ENCODE results near the gene TNFRSF8. TPM values are rescaled to one million over a fixed set of nuclear protein-coding genes. Genes with fewer than 3 reads are reported as not detected.
A peak's percentile ranks its signal among the peaks of the same experiment; 100 is the strongest.

The TNFRSF8 gene
- total RNA-seq, 6 experiments from 2014 or later, result 0.07 TPM; not detected in 5

DNA sequence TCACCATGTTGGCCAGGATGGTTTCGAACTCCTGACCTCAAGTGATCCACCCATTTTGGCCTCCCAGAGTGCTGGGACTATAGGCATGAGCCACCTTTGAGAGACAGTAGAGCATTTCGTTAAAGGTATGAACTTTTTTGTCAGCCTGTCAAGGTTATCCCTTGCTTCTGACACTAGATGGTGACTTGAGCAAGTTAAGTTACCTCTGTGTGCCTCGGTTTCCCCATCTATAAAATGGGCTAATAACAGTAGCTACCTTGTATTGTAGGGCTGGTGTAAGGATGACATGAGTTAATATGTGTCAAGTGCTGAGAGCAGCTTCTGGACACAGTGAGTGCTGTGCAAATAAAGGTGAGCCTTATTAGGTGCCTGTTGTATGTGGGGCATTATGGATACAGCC lies 8.8 kb downstream of the TNFRSF8 start:
- H3K27ac Mint-ChIP-seq, result no peak overlapping the region
- H3K4me3 Mint-ChIP-seq, result no peak overlapping the region
- H3K27me3 Mint-ChIP-seq (ENCODE audit: insufficient read depth), result peaks cover 24% of the 10 kb centered on the region
- no peak for DNase-seq
- TF ChIP-seq, protein P1, sequence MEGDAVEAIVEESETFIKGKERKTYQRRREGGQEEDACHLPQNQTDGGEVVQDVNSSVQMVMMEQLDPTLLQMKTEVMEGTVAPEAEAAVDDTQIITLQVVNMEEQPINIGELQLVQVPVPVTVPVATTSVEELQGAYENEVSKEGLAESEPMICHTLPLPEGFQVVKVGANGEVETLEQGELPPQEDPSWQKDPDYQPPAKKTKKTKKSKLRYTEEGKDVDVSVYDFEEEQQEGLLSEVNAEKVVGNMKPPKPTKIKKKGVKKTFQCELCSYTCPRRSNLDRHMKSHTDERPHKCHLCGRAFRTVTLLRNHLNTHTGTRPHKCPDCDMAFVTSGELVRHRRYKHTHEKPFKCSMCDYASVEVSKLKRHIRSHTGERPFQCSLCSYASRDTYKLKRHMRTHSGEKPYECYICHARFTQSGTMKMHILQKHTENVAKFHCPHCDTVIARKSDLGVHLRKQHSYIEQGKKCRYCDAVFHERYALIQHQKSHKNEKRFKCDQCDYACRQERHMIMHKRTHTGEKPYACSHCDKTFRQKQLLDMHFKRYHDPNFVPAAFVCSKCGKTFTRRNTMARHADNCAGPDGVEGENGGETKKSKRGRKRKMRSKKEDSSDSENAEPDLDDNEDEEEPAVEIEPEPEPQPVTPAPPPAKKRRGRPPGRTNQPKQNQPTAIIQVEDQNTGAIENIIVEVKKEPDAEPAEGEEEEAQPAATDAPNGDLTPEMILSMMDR (IDR thresholded peaks at IDR 0.05), result no peak
- peaks cover 33% of the 10 kb centered on the region for H3K4me1 Mint-ChIP-seq (ENCODE audit: low read depth)
- H3K9me3 Mint-ChIP-seq, result peaks cover under 1% of the 10 kb centered on the region
- H3K36me3 Mint-ChIP-seq (ENCODE audit: low read depth), result no peaks in the 10 kb centered on the region

DNA sequence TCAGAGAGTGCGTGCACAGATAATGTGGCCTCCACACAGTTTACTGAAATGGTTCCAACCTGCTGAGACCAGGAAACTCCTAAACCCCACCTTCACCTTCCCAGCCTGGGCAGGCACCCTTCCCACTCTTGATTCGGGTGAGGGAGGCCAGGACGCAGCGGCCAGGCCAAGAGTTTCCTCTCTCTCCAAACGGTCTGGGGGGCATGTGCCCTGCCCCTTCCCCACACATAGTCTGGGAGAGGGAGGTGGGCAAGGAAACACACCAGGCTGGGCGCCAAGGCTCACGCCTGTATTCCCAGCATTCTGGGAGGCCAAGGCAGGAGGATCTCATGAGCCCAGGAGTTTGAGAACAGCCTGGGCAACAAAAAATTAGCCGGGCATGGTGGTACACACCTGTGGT lies 9.6 kb downstream of the TNFRSF8 start:
- TF ChIP-seq, protein P1 (IDR thresholded peaks at IDR 0.05), result no peak
- Mint-ChIP-seq H3K4me1 (ENCODE audit: low read depth) (peaks cover 24% of the 10 kb centered on the region), H3K27me3 (ENCODE audit: insufficient read depth) (peaks cover 33% of the 10 kb centered on the region), H3K4me3 (no peak overlapping the region), H3K27ac (no peak overlapping the region), H3K9me3 (peaks cover 8% of the 10 kb centered on the region), H3K36me3 (ENCODE audit: low read depth) (no peaks in the 10 kb centered on the region)
- DNase-seq, result no peak

DNA sequence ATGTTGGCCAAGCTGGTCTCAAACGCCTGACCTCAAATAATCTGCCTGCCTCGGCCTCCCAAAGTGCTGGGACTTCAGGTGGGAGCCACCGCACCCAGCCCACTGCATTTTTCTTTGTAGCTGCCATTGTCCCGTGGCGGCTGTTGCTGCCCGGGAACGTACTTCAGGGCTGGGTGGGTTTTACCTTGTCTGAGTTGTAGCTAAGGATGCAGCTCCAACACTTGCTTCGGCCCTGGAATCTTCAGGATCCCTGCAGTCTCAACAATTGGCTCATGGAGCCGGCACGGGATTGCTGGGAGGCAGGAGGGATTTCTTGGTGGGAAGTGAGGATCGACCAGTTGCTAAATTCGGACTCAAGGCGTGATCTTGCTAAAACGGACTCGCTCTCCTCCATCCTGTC lies 10.7 kb downstream of the TNFRSF8 start:
- peaks cover 8% of the 10 kb centered on the region for H3K9me3 Mint-ChIP-seq
- TF ChIP-seq, protein P1 (IDR thresholded peaks at IDR 0.05), result no peak
- no peak overlapping the region for H3K4me3 Mint-ChIP-seq

DNA sequence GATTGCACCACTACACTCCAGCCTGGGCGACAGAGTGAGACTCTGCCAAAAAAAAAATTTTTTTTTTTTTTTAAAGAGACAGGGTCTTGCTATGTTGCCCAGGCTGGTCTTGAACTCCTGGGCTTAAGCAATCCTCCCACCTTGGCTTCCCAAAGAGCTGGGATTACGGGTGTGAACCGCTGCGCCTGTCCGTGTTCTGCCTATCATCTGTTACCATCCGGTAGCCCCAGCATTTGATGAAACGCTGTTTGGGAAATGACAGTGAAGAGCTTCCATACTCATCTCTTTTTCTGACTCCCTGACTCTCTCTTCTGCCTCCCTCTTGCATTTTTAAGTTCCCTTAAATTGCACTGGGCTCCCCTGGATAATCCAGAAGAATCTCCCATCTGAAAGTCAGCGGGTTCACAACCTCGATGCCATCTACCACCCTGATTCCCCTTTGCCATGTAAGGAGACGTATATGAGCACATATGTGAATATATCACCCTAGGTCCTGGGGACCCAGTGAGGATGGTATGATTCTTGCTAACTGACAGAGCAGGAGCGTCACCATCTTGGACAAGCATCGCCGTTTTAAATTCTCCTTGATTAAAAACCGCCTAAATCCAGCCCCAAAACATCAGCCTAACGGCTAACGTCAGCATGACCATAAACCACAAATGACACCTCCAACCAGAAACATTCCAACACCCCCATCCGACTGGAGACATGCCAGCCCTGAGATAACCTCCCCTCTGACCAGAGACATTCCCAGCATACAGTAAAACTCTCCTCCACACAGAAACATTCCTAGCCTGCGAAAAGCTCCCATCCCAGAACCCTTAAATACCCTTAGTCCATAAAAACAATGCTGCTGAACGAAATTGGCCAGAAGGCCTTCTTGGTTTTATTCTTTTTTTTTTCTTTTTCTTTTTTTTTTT lies 12.4 kb downstream of the TNFRSF8 start:
- H3K27ac Mint-ChIP-seq, result no peak overlapping the region
- H3K36me3 Mint-ChIP-seq (ENCODE audit: low read depth), result no peaks in the 10 kb centered on the region
- peaks cover 8% of the 10 kb centered on the region for H3K9me3 Mint-ChIP-seq
- TF ChIP-seq, protein P1 (IDR thresholded peaks at IDR 0.05), result no peak
- peaks cover 32% of the 10 kb centered on the region for H3K27me3 Mint-ChIP-seq (ENCODE audit: insufficient read depth)
- DNase-seq, result peak; percentile 54
- peaks cover 9% of the 10 kb centered on the region for H3K4me1 Mint-ChIP-seq (ENCODE audit: low read depth)
- H3K4me3 Mint-ChIP-seq, result 0 out of 2 replicates have a peak overlapping the region, but pooled peaks have one; percentile 9

More for the DNA sequence above, 10.7 kb downstream of the TNFRSF8 start:
- Mint-ChIP-seq H3K36me3 (ENCODE audit: low read depth) (no peaks in the 10 kb centered on the region), H3K27me3 (ENCODE audit: insufficient read depth) (peaks cover 35% of the 10 kb centered on the region), H3K4me1 (ENCODE audit: low read depth) (peaks cover 15% of the 10 kb centered on the region), H3K27ac (no peak overlapping the region)
- no peak for DNase-seq

DNA sequence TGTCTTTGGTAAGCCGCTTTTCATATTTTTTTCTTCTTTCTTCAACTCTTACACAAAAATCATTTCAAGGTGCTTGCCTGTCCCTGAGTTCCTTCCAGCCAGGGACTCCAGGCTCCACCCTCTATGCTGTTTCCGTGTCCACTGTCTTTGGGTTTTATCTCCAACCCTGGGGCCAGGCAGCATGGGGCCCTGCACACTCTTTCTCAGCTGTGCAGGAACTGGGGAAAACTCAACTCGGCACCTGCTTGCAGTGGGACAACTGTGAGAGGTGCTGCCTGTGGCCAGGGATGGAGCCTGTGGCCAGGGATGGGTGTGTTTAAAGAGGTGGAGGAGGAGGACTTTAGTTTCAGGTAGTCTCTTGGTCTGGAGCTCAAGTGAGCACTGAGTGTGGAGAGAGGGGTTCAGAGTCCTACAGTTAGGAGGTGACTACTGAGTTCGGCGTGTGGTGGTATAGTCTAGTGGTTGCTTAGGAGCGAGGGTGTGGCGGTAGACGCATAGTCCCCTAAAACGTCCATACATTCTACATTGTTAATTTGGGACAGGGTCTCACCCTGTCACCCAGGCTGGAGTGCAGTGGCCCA lies 13.4 kb downstream of the TNFRSF8 start:
- Mint-ChIP-seq H3K27ac (no peak overlapping the region), H3K4me1 (ENCODE audit: low read depth) (peaks cover 9% of the 10 kb centered on the region), H3K4me3 (no peak overlapping the region), H3K27me3 (ENCODE audit: insufficient read depth) (peaks cover 30% of the 10 kb centered on the region), H3K36me3 (ENCODE audit: low read depth) (no peaks in the 10 kb centered on the region), H3K9me3 (peaks cover 8% of the 10 kb centered on the region)
- TF ChIP-seq, protein P1 (IDR thresholded peaks at IDR 0.05), result no peak
- DNase-seq, result no peak

All from HFFc6 (cell line).